ENCODE measurements around the gene EXT2.

- TF ChIP-seq, protein P1, sequence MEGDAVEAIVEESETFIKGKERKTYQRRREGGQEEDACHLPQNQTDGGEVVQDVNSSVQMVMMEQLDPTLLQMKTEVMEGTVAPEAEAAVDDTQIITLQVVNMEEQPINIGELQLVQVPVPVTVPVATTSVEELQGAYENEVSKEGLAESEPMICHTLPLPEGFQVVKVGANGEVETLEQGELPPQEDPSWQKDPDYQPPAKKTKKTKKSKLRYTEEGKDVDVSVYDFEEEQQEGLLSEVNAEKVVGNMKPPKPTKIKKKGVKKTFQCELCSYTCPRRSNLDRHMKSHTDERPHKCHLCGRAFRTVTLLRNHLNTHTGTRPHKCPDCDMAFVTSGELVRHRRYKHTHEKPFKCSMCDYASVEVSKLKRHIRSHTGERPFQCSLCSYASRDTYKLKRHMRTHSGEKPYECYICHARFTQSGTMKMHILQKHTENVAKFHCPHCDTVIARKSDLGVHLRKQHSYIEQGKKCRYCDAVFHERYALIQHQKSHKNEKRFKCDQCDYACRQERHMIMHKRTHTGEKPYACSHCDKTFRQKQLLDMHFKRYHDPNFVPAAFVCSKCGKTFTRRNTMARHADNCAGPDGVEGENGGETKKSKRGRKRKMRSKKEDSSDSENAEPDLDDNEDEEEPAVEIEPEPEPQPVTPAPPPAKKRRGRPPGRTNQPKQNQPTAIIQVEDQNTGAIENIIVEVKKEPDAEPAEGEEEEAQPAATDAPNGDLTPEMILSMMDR (IDR thresholded peaks at IDR 0.05), result no peak
- TF ChIP-seq POLR2A (IDR thresholded peaks at IDR 0.05), result no peak
Measured at GRCh38 chr11:44244639-44245310, 149.3 kb downstream of the EXT2 start.
